ENCODE results near the gene DENND4C.

DNA sequence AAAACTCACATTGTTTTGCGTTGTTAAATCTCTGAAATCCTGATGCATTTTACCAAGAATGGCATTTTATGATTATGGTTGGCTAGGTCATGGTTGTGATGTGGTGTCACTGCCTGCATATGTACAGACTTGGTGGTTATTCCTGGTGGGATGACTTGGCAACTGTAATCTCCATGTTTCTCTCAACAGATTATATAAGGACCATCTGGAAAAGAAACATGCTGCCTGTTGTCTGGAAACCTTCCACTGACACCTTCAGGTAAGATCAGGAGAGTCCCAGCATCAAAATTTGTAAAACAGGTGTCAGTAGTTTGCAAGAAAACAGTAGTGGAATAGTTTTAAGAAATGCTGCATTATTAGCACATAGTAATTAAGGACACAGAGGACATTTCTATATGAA is 175.3 kb downstream of the DENND4C start:
- TF ChIP-seq, protein P1, sequence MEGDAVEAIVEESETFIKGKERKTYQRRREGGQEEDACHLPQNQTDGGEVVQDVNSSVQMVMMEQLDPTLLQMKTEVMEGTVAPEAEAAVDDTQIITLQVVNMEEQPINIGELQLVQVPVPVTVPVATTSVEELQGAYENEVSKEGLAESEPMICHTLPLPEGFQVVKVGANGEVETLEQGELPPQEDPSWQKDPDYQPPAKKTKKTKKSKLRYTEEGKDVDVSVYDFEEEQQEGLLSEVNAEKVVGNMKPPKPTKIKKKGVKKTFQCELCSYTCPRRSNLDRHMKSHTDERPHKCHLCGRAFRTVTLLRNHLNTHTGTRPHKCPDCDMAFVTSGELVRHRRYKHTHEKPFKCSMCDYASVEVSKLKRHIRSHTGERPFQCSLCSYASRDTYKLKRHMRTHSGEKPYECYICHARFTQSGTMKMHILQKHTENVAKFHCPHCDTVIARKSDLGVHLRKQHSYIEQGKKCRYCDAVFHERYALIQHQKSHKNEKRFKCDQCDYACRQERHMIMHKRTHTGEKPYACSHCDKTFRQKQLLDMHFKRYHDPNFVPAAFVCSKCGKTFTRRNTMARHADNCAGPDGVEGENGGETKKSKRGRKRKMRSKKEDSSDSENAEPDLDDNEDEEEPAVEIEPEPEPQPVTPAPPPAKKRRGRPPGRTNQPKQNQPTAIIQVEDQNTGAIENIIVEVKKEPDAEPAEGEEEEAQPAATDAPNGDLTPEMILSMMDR (IDR thresholded peaks at IDR 0.05) = no peak
- no peak for TF ChIP-seq REST (IDR thresholded peaks at IDR 0.05)
- no peak for TF ChIP-seq POLR2A (IDR thresholded peaks at IDR 0.05; ENCODE audit: low read length)
- TF ChIP-seq CEBPB (IDR thresholded peaks at IDR 0.05) = no peak
- TF ChIP-seq, protein P2, sequence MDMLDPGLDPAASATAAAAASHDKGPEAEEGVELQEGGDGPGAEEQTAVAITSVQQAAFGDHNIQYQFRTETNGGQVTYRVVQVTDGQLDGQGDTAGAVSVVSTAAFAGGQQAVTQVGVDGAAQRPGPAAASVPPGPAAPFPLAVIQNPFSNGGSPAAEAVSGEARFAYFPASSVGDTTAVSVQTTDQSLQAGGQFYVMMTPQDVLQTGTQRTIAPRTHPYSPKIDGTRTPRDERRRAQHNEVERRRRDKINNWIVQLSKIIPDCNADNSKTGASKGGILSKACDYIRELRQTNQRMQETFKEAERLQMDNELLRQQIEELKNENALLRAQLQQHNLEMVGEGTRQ (IDR thresholded peaks at IDR 0.05) = no peak
- no peak for TF ChIP-seq MAX (IDR thresholded peaks at IDR 0.05)
- TF ChIP-seq CHD4 (IDR thresholded peaks at IDR 0.05; ENCODE audit: borderline replicate concordance) = no peak
- TF ChIP-seq KDM1A (IDR thresholded peaks at IDR 0.05; ENCODE audit: low read depth) = no peak
- no peak for TF ChIP-seq BHLHE40 (IDR thresholded peaks at IDR 0.05; ENCODE audit: low read depth, low read length)
- no peak for TF ChIP-seq RAD21 (conservative IDR thresholded peaks at IDR 0.05 in 1 of 2, IDR thresholded peaks at IDR 0.05 in 1 of 2)
- TF ChIP-seq PHF8 (IDR thresholded peaks at IDR 0.05; ENCODE audit: borderline replicate concordance, low read depth) = no peak
- TF ChIP-seq MAZ (IDR thresholded peaks at IDR 0.05; ENCODE audit: borderline replicate concordance, low read depth, low read length) = no peak
